Activated CD8-positive, alpha-beta memory T cell treated with anti-CD3 and anti-CD28 coated beads for 24 hours (primary cell): ENCODE measurements around the gene CCDC157.
A peak's percentile ranks its signal among the peaks of the same experiment; 100 is the strongest.

Source experiments
- DNase-seq: peaks from one replicate; pipeline ENCODE4 v3.0.0-alpha.2; 2020

CCDC157 gene

GRCh38 chr22:30357650-30358215, 926 bp downstream of the CCDC157 start:
- no peak for DNase-seq

- no peak for DNase-seq
These were observed 1.7 kb downstream of the CCDC157 start for GRCh38 chr22:30358541-30358940.

- no peak for DNase-seq
These were observed 5.3 kb downstream of the CCDC157 start for GRCh38 chr22:30361916-30362650.

- DNase-seq, result no peak
These were observed 6.0 kb downstream of the CCDC157 start for GRCh38 chr22:30362651-30363281.

GRCh38 chr22:30365891-30366290, 9.1 kb downstream of the CCDC157 start:
- no peak for DNase-seq

- DNase-seq, result no peak
These were observed 11.6 kb downstream of the CCDC157 start for GRCh38 chr22:30368420-30368819.

- no peak for DNase-seq
These were observed 13.9 kb downstream of the CCDC157 start for GRCh38 chr22:30370641-30371230.

- DNase-seq, result no peak
These were observed 14.5 kb downstream of the CCDC157 start for GRCh38 chr22:30371321-30371720.

- DNase-seq, result no peak
These were observed 15.2 kb downstream of the CCDC157 start for GRCh38 chr22:30371981-30372380.

- DNase-seq, result no peak
These were observed 16.1 kb downstream of the CCDC157 start for GRCh38 chr22:30372915-30373314.

- no peak for DNase-seq
These were observed 16.8 kb downstream of the CCDC157 start for GRCh38 chr22:30373331-30374325.

- no peak for DNase-seq
These were observed 18.6 kb downstream of the CCDC157 start for GRCh38 chr22:30375312-30375849.

- no peak for DNase-seq
These were observed 23.2 kb downstream of the CCDC157 start for GRCh38 chr22:30380011-30380410.

GRCh38 chr22:30381264-30381663, 24.5 kb downstream of the CCDC157 start:
- no peak for DNase-seq

GRCh38 chr22:30382340-30382739, 25.5 kb downstream of the CCDC157 start:
- DNase-seq, result no peak

- DNase-seq, result no peak
These were observed 26.3 kb downstream of the CCDC157 start for GRCh38 chr22:30383061-30383460.

GRCh38 chr22:30385942-30386341, 29.1 kb downstream of the CCDC157 start:
- DNase-seq, result no peak

GRCh38 chr22:30386608-30386959, 29.8 kb downstream of the CCDC157 start:
- DNase-seq, result no peak

GRCh38 chr22:30386960-30387827, 30.4 kb downstream of the CCDC157 start, which contains the start of gene RNF215:
Gene RNF215, minus strand, starts transcription at chr22:30387411. Its CDS starts 98 bp downstream, at chr22:30387313.
- DNase-seq, result peak; percentile 93

GRCh38 chr22:30390974-30391691, 34.3 kb downstream of the CCDC157 start:
- peak; percentile 89 for DNase-seq
